GM19468 (cell line): ENCODE results near the gene RSPRY1.
A peak's percentile ranks its signal among the peaks of the same experiment; 100 is the strongest.

Source experiments
- ATAC-seq: cut with Tn5 transposase; IDR thresholded peaks from one replicate; pipeline ENCODE4 v1.9.1; 2021; ENCODE audit warnings: mild to moderate bottlenecking, moderate library complexity, moderate number of reproducible peaks; ENCODE audit not compliant: unreplicated experiment; ENCODE audit errors: extremely low read depth

Gene RSPRY1

DNA sequence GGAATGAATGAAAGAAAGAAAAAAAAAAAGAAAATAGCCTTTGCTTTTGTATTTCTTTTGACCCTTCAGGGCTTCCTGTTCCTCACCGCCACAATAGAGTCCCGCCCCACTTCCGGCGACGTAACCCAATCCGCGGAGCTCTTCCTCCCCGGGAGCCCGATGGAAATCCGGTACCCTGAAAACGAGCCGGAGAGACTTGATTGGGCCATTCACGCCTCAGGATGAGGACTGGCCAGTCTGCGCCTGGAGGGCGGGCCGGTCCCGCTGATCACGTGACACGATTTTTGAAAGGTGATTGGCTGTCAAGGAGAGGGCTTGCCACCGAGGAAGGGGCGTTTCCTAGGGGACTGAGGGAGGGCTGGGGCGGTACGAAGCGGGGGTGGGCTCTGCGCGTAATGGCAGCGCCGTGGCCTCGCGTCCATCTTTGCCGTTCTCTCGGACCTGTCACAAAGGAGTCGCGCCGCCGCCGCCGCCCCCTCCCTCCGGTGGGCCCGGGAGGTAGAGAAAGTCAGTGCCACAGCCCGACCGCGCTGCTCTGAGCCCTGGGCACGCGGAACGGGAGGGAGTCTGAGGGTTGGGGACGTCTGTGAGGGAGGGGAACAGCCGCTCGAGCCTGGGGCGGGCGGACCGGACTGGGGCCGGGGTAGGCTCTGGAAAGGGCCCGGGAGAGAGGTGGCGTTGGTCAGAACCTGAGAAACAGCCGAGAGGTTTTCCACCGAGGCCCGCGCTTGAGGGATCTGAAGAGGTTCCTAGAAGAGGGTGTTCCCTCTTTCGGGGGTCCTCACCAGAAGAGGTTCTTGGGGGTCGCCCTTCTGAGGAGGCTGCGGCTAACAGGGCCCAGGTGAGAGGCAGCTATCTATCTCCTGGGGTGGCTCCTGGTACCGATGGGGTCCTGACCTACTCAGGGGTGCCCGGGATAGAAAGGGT is at the start of gene RSPRY1, which contains the start of gene PSME3IP1:
Gene RSPRY1 (plus strand): TSS at position 385 of the 927 bp plus-strand sequence. CDS start 18,330 bp downstream, outside the sequence.
Gene PSME3IP1 (minus strand): TSS at position 95 of the 927 bp plus-strand sequence. CDS start 12,185 bp downstream, outside the sequence.
- ATAC-seq = peak; percentile 93

GRCh38 chr16:57137043-57137442 is 49.1 kb upstream of the RSPRY1 start:
- ATAC-seq = no peak

DNA sequence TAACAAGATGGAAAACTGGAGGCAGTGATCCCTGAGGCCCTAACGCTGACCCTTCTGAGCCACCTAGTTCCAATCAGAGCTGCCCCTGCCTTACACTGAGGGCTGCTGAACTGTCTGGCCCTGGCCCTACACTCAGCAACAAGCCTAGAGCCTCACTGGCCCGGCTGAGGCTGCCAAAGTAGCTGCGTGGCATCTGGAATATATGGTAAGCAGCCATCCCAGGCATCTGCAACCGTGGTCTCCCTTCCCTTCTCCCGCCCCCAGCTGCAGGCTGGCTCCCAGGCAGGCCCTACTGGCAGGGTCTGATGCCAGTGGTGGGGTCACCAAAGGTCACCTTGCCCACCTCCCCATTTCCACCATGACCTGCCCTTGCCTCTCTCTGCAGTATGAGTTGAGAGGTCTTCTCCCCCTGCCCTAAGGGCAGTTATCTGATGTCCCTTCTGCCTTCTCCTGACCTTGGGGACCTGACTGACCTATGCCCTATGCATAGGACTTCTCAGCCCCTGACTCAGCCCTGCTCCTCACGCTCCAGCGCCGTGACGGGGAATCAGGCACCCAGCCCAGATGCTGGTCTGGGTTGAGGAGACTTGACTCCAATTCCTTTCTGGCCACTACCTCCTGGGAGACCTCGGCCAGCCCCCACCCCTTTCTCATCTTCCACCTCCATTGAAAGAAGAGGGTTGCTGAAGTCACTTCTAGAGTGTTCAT is 48.4 kb upstream of the RSPRY1 start:
- no peak for ATAC-seq

DNA sequence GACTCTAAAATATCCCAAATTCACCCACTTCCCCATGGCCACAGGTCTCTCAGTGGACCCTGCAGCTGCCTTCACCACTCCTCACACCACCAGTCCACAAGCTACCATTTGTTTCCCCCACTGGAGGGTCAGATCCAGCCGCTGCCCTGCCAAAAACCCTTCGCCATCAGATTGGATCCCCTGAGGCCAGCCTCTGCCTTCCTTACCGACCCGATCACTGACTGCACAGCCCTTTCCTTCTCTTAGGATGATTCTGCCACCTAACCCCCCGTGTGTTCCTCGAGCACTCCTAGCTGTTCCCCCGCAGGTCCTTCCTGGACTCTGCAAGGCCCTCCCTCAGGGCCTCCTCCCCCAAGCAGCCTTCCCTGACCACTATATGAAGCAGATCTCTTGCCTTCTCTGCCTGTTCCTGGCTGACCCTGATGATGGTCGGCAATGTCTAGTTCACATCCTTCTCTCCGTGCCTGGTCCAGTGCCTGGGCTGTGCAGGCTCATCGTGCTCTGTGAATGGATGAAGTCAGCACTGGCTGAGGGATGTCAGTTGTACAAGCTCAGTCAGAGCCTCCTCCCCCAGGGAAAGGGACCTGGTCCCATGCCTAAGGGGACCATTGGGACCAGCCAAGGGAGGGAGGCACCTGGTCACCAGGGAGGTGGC is 47.7 kb upstream of the RSPRY1 start:
- no peak for ATAC-seq

DNA sequence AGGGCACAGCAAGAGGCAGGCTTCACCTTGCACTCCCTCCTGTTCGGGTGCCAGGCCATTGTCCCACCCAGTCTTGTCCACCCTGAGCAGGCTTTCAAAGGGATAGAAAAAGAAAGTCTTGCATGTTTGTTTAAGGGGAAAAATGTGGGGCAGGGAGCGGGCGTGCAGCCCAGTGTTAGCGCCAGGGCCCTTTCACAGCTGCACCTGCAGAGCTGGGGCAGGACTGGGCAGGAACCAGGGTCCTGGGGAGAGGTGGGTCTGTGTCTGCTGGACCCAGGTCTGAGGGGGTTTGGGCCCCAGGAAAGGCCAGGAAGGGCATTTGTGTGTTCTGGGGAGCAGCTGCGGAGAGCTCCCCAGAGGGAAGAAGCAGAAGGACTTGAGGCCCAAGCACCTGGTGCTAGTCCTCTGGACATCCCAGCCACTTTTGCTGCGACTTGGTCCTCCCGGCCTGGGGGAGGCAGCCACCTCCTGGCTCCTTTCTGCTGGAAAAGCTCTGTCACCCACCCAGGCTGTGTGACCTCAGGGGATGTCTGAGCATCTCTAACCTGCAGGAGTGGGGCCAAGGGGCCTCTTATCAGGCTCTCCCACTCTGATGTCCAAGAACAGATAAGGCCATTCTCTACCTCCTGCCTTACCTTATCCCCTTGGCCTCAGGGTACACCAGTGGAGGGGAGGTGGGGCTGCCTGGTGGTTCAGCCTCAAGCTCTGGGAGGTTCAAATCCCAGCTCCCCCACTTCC is 45.0 kb upstream of the RSPRY1 start:
- ATAC-seq = no peak

- ATAC-seq = no peak
Measured at GRCh38 chr16:57141822-57142631, 44.1 kb upstream of the RSPRY1 start.

GRCh38 chr16:57143149-57143921 is 42.8 kb upstream of the RSPRY1 start:
- no peak for ATAC-seq

DNA sequence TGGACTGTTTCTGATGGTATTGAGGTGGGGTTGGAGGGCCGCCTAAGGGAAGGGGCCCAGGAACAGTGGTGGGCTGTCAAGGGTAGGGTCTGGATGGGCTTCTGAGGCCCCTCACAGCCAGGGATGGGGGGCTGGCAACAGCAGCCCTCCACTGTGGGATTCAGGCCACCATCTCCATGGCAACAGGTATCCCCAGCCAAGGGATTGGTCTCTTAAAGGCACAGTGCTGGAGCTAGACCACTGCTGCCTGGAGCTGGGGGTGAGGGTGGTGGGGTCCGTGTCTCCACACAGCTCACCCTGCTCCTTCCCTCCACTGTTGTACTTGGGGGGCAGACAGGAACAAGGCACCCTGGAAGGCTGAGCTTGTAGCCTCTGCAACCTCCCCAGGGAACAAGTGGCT is 42.1 kb upstream of the RSPRY1 start:
- ATAC-seq = no peak

DNA sequence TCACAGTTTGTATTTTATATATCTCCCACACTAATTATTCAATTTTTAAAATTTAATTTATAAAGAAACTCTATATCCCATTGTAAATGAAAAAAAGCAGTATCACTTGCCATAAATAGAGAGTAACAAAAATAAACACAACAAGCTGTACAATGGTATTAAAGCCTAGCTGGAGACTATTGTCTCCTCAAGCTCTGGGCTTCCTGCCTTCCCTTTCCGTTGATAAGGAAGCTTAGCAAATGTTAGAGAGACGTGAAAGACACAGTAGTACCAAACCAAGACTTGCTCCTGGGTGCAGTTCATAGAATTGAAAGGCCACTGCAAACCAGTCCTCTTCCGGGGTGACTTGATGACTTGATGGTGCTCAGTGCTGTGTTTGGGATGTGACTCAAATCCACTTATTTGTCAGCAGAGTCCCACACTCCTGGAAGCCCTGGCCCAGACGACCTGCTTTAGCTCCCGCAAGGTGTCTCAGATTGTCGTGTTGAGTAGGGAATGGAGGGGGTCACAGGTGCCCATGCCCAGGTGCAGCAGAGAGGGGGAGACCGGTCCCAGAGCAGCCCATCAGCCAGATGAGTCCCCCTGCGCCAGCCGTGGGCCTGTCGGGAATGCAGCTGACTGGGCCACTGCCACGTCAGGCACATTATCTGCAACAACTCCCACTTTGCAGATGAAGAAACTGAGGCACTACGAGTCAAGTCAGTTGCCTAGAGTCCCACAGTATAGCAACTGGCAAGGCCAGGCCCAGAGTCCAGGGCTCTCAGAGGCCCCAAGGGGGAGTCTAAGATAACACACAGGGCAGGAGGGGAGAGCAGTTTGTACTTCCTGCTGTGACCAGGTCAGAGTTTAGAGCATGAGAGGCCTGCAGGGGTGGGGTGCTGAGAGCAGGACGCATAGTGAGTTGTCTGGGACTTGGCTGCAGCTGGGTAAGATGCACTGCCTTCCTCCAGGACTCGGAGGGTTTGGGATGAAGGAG is 40.8 kb upstream of the RSPRY1 start:
- no peak for ATAC-seq

DNA sequence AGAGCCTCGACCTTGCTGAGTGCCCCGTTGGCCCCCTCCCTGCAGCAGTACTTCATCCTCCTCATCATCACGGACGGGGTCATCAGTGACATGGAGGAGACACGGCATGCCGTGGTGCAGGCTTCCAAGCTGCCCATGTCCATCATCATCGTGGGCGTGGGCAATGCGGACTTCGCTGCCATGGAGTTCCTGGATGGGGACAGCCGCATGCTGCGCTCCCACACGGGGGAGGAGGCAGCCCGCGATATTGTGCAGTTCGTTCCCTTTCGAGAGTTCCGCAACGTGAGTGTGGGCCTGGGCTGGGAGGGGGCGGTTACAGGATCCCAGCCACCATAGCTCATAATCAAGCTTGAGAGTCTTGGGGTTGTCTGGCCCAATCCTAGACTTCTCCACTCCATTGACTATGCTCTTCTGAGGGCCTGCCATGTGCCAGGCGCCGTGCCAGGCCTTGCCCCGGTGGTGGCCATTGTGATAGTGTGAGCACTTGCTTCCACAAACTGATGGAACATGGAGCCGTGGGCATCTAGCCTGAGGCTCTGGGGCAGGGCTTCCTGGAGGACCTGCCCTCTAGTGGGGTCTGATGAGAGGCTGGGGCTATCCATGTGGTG is 40.0 kb upstream of the RSPRY1 start:
- ATAC-seq = no peak

DNA sequence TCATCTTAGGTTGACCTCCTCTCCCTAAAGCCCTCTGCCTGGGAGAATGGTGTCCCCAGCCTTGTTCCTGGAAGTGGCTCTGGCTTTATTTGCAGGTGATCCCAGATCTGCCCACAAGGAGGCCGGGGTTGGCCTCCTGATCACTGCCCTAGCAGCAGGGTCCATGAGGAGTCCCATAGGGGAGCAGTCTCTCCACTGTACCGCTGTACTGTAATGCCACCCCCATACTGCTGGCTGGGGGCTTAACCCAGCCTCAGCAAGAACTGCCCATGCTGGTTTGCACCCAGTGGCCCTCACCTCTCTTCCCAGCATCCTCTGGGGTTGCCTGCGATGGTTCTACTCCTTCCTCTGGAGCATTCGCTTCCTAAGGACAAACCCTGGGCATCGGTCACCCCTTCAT is 39.4 kb upstream of the RSPRY1 start:
- no peak for ATAC-seq

DNA sequence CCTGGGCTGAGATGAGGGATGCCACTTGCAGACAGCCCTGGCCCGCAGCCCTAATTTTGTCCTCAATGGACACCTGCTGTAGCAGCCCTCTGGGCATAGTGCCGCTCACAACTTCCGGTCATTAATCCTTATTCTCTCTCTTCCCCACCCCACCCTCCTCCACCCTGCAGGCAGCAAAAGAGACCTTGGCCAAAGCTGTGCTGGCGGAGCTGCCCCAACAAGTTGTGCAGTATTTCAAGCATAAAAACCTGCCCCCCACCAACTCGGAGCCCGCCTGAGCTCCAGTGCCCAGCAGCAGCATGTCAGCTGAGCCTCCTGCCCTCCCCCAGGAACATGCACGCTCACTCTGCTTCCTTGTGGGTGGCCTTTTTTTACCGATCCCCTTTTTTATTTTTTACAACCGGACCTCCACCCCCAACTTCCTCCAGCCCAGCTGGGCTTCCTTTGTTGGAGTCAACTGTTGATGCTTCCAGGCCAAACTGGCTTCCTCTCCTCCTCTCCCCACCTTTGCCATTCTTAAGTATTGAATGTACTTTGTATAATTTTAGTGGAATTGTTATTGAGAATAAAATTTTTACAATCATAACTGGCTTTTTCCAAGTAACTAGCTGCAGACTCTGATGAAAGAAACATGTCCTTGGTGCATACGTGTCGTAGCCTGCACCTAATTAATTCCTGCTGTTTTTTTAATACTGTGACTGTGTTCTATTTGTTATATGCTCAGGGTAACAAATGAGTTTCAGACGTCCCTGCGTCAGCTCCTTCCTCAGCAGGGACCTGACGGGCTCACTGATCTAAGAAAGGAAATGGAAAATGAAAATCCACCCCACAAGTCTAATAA is 38.5 kb upstream of the RSPRY1 start:
- ATAC-seq = no peak

DNA sequence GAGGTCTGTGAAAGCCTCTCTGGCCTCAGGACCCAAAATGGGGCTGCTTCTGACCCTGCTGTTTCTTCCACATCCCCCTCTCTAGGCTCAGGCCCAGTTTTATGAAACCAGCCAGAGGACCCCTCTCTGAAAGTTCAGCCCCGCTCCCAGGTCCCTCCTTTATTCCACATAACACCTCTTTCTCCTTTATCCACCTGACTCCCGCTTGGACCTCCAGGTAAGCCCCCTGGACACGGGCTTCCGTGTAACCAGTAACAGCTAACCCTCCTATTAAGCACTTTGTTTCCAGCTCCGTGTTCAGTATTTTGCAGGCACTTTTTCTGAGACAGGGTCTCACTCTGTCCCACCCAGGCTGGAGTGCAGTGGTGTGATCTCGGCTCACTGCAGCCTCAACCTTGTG is 37.6 kb upstream of the RSPRY1 start:
- no peak for ATAC-seq

DNA sequence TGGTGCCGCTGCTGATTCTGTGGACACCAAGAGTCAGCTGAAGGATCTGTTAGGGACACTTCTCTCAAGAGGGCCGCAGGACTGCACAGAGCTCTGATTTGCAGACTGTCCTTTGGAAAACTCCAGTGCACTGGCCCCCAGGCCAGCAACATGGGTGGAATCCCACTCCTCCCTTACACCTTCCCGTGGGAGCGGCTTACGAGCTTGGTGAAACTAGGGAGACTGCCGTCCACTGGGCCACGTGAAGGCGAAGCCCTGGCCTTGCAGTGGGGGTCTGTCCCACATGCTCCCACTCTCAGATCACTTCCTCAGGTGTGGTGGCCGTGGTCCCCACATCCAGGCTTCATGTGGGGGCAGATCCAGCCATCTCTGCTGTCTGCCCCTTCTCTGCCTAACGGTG is 36.7 kb upstream of the RSPRY1 start:
- no peak for ATAC-seq

DNA sequence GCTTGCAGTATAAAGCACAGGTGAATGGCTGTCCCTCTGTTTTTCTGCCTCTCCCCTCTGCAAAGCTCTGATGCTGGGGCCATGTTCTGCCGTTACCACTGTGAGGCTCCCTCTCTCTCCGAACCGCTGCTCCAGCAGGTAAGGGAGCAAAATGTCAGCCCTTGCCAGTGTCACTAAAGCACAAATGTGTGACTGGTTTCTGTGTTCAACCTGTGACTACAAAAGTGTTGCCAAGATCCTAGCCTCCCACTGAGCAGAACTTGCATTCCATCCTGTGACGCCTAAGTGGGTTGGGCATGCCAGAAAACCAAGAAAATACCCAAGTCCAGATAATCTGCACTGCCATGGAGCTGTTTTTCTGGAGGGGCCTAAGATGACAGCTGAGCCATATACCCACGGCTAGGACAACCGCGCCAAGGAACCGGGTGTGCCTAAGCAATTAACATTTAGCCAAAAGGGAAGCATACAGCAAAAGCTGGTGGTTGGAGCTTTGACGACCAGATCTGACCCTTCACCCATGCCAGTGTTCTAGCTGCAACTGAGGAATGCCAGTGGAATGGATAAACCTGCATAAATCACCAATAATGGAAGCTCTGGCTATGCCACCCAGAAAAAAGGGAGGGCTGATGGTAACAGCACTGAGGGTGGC is 35.3 kb upstream of the RSPRY1 start:
- ATAC-seq = no peak

DNA sequence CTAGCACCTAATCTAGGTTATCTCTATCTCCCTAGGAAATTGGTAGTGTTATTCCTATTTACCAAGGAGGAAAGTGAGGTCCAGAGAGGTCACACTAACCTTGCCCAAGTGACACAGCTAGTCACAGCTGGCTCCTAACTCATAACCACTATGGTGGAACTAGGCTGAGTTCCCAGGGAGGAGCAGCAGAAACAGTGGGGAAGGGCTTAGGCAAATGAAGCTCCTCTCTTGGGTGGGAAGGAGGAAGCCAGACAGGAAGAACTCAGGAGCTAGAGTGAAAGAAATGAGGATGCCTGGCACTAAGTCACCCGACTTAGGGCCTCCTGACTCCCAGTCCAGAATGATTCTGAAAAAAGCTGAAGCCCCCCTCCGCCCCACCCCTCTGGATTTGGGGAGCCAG is 34.8 kb upstream of the RSPRY1 start:
- no peak for ATAC-seq
